ENCODE data around the gene SPDYE2B.
"Not testable (repeated sequence)": the region's sequence is repeated elsewhere in the genome, so short reads cannot be mapped to it uniquely, and the experiment has no call there.

The SPDYE2B gene

DNA sequence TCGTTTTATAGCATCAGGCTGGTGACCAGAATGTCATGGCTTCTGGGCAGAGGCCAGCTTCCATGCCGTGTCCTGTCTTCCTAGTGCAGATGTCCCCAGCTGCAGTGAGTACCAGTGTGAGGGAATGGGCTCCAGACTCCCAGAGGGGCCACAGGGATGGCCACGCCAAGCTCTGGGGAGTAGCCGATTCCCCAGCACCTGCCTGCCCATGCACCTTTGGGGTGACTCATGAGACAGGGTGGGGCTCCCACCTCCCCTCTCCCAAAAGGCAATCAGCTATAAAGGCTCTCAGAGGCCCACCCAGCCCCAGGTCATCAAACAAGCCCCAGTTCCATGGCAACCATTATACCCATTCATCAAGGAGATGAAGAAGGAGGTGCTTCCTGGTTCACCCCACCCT lies at the start of gene SPDYE2B:
TSS of gene SPDYE2B (plus strand) at position 396 of the 400 bp plus-strand sequence. CDS start 2,030 bp downstream, outside the sequence.
- not testable (repeated sequence) for H3K9ac ChIP-seq (ENCODE audit: low read length); H3K9me3 ChIP-seq (ENCODE audit: control insufficient read depth, insufficient read depth, low read depth, low read length); H3K36me3 ChIP-seq (ENCODE audit: control insufficient read depth, insufficient read depth, low read length); H3K27me3 ChIP-seq (ENCODE audit: control insufficient read depth, insufficient read depth, low read length); H3K4me3 ChIP-seq (ENCODE audit: low read depth, low read length); H3K27ac ChIP-seq (ENCODE audit: low read depth, low read length); H3K4me1 ChIP-seq (ENCODE audit: control insufficient read depth, insufficient read depth, low read length)

- not testable (repeated sequence) for H3K27ac ChIP-seq (ENCODE audit: low read depth, low read length); H3K4me3 ChIP-seq (ENCODE audit: low read depth, low read length); H3K27me3 ChIP-seq (ENCODE audit: control insufficient read depth, insufficient read depth, low read length); H3K36me3 ChIP-seq (ENCODE audit: control insufficient read depth, insufficient read depth, low read length); H3K9ac ChIP-seq (ENCODE audit: low read length); H3K9me3 ChIP-seq (ENCODE audit: control insufficient read depth, insufficient read depth, low read depth, low read length); H3K4me1 ChIP-seq (ENCODE audit: control insufficient read depth, insufficient read depth, low read length)
These were observed 47.8 kb upstream of the SPDYE2B start for GRCh38 chr7:102602317-102602716.

DNA sequence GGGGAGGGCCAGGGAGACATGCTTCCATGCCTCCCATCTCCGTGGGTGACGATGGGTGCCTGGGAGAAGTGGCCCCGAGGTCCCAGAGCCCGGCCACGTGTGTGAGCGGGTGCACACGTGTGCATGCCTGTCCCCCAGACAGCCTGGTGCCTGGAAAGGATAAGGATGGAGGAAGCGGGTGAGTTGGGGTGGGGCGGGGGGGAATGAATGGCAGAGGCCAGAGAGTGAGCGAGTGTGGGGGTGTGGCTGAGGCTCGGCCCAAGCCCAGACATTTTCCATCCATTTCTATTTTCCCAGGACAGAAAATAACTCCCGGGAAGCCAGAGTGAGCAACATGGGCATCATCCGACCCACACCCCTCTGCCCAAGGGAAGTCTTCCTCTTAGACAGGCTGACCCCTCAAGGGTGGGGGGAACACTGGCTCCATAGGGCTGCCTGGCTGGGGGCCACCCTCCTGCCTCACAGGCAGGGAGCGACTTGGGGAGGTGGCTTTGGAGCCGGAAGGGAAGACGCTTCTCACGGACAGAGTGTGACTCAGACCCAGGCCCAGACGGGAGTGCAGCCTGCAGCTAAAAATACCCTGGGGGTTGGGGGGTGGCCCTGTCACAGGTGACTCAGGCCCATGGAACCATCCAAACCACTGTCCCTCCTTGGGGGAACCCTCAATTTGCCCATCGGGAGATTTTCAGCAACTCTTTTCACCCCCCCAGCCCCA lies 45.5 kb upstream of the SPDYE2B start:
- not testable (repeated sequence) for H3K36me3 ChIP-seq (ENCODE audit: control insufficient read depth, insufficient read depth, low read length); H3K27ac ChIP-seq (ENCODE audit: low read depth, low read length); H3K4me1 ChIP-seq (ENCODE audit: control insufficient read depth, insufficient read depth, low read length); H3K27me3 ChIP-seq (ENCODE audit: control insufficient read depth, insufficient read depth, low read length); H3K9me3 ChIP-seq (ENCODE audit: control insufficient read depth, insufficient read depth, low read depth, low read length); H3K4me3 ChIP-seq (ENCODE audit: low read depth, low read length); H3K9ac ChIP-seq (ENCODE audit: low read length)

DNA sequence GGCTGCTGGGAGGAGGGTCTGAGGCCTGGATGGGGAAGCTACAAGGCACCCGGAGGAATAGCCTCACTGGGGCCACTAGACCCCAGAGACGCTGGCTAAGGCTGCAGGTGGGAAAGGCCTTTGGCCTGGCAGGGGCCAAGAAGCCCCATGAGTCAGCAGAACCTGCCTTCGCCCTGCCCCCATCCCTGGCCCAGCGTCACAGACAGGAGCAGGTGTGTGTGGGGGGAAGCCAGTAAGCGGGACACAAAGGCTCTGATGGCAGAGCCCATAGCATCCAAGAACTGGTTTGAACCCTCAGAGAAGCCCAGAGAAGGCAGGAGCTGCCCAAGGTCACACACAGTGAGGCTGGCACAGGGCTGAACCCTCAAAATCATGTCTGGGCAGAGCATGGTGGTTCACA lies 43.3 kb upstream of the SPDYE2B start:
- H3K27me3 ChIP-seq (ENCODE audit: control insufficient read depth, insufficient read depth, low read length); H3K4me1 ChIP-seq (ENCODE audit: control insufficient read depth, insufficient read depth, low read length); H3K9ac ChIP-seq (ENCODE audit: low read length): not testable (repeated sequence)

DNA sequence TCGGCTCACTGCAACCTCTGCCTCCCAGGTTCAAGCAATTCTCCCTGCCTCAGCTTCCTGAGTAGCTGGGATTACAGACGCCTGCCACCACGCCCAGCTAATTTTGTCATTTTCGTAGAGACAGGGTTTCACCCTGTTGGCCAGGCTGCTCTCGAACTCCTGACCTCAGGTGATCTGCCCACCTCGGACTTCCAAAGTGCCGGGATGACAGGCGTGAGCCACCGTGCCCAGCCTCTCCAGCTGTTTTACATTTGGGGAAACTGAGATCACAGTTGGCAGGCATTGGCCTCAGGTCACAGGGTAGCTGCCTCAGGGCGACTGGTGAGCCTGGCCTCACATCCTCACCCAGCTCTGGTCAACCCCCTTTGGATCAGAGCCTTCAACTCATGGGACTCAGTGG lies 40.4 kb upstream of the SPDYE2B start:
- not testable (repeated sequence) for H3K4me1 ChIP-seq (ENCODE audit: control insufficient read depth, insufficient read depth, low read length); H3K9ac ChIP-seq (ENCODE audit: low read length); H3K27ac ChIP-seq (ENCODE audit: low read depth, low read length); H3K27me3 ChIP-seq (ENCODE audit: control insufficient read depth, insufficient read depth, low read length); H3K4me3 ChIP-seq (ENCODE audit: low read depth, low read length); H3K36me3 ChIP-seq (ENCODE audit: control insufficient read depth, insufficient read depth, low read length); H3K9me3 ChIP-seq (ENCODE audit: control insufficient read depth, insufficient read depth, low read depth, low read length)

More for the DNA sequence above, 43.3 kb upstream of the SPDYE2B start:
- not testable (repeated sequence) for H3K9me3 ChIP-seq (ENCODE audit: control insufficient read depth, insufficient read depth, low read depth, low read length); H3K27ac ChIP-seq (ENCODE audit: low read depth, low read length); H3K4me3 ChIP-seq (ENCODE audit: low read depth, low read length); H3K36me3 ChIP-seq (ENCODE audit: control insufficient read depth, insufficient read depth, low read length)

DNA sequence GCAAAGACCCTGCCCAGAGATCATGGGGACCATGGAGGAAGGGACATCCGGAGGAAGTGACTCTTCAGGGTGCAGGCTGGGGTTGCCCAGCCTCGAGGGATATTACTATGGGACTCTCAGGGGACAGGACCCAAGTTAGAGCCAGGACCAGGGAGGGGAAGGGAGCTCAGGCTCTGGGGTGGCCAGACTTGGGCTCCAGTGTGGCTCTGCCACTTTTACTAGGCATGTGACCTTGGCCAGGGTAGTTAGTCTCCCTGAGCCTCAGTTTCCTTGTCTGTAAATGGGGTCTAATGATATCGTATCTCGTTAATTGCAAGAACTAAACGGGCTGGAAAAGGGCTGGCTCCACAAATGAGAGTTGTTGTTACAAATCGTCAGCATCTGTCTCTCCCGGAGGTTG lies 39.7 kb upstream of the SPDYE2B start:
- not testable (repeated sequence) for H3K27ac ChIP-seq (ENCODE audit: low read depth, low read length); H3K27me3 ChIP-seq (ENCODE audit: control insufficient read depth, insufficient read depth, low read length); H3K36me3 ChIP-seq (ENCODE audit: control insufficient read depth, insufficient read depth, low read length); H3K4me3 ChIP-seq (ENCODE audit: low read depth, low read length); H3K9me3 ChIP-seq (ENCODE audit: control insufficient read depth, insufficient read depth, low read depth, low read length); H3K9ac ChIP-seq (ENCODE audit: low read length); H3K4me1 ChIP-seq (ENCODE audit: control insufficient read depth, insufficient read depth, low read length)

- not testable (repeated sequence) for H3K27ac ChIP-seq (ENCODE audit: low read depth, low read length); H3K9ac ChIP-seq (ENCODE audit: low read length); H3K9me3 ChIP-seq (ENCODE audit: control insufficient read depth, insufficient read depth, low read depth, low read length); H3K4me1 ChIP-seq (ENCODE audit: control insufficient read depth, insufficient read depth, low read length); H3K27me3 ChIP-seq (ENCODE audit: control insufficient read depth, insufficient read depth, low read length); H3K4me3 ChIP-seq (ENCODE audit: low read depth, low read length); H3K36me3 ChIP-seq (ENCODE audit: control insufficient read depth, insufficient read depth, low read length)
These were observed 39.0 kb upstream of the SPDYE2B start for GRCh38 chr7:102611013-102611674.

DNA sequence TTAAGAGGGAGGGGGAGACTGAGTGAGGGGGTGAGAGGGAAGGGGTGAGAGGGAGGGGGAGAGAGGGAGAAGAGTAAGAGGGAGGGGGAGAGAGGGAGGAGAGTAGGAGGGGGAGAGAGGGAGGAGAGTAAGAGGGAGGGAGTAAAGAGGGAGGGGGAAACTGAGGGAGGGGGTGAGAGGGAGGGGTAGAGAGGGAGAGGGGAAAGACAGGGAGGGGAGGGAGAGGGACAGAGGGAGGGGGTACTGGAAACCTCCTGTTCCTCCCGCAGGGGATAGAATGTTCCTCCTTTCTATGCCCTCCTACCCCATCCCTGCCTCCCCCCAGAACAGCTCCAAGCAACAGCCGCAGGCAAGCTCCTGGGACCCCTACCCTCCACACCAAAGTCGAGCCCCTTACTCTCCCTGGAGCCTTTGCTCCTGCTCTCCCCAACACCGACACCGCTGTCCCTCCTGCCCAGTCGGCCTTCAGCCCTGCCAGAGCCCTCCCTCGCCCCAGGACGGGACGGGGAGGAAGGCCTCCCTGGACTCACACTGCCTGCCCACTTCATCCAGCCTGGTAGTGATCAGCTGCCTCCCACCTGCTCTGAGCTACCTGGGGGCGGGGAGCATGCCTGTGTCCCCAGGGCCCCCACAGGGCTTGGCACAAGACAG lies 38.3 kb upstream of the SPDYE2B start:
- not testable (repeated sequence) for H3K4me3 ChIP-seq (ENCODE audit: low read depth, low read length); H3K36me3 ChIP-seq (ENCODE audit: control insufficient read depth, insufficient read depth, low read length); H3K9ac ChIP-seq (ENCODE audit: low read length); H3K4me1 ChIP-seq (ENCODE audit: control insufficient read depth, insufficient read depth, low read length); H3K27me3 ChIP-seq (ENCODE audit: control insufficient read depth, insufficient read depth, low read length); H3K9me3 ChIP-seq (ENCODE audit: control insufficient read depth, insufficient read depth, low read depth, low read length); H3K27ac ChIP-seq (ENCODE audit: low read depth, low read length)

DNA sequence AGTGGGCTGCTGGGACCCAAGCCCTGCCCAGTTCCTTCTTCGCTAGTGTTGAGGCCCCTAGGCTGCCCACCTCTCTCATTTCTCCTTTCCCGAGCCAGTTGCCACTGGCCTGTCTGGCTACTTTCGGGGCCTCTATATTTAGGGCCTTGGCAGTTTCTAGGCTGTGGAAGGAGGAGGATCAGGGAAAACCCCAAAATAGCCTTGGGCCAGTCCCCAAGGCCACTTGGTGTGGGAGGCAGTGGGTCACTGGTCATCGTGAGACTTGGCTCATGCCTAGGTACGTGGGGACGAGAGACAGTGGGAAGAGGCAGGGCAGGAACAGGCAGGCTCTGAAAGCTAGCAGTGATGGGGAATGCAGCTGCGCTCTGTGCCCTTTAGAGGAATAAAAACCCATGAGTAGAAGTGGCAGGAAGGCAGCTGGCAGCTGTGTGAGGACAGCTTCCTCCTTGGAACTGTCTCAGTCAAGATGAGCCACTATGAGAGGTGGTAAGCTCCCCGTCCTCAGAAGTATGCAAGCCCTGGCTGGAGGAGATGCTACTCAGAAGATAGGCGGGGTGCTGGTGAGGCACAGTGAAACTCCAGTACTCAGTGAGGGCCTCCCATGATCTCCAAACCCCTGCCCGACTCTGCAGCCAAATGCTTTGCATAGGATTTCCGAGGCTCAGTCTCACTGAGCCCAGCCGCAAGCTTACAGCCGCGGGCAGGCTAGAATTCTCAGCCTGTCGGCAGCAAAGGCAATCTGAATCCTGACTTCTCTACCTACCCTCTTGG lies 36.4 kb upstream of the SPDYE2B start:
- not testable (repeated sequence) for H3K4me1 ChIP-seq (ENCODE audit: control insufficient read depth, insufficient read depth, low read length); H3K9me3 ChIP-seq (ENCODE audit: control insufficient read depth, insufficient read depth, low read depth, low read length); H3K9ac ChIP-seq (ENCODE audit: low read length); H3K36me3 ChIP-seq (ENCODE audit: control insufficient read depth, insufficient read depth, low read length); H3K4me3 ChIP-seq (ENCODE audit: low read depth, low read length); H3K27ac ChIP-seq (ENCODE audit: low read depth, low read length); H3K27me3 ChIP-seq (ENCODE audit: control insufficient read depth, insufficient read depth, low read length)

DNA sequence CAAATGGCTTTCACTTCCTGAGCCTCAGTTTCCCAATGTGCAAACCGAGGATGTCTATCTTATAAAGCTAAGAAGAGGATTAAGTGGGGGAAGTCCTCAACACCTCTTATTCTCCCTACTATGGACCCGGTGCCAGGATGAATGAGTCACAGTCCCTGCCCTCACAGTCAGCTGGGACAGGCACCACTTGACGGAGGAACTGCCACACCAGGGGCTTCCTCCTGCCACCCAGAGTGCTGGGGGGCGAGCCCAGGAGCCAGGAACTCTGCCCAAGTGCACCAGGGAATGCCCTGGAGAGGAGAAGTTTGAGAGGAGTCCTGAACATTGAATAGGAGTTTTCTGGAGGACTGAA lies 35.8 kb upstream of the SPDYE2B start:
- not testable (repeated sequence) for H3K4me1 ChIP-seq (ENCODE audit: control insufficient read depth, insufficient read depth, low read length); H3K27me3 ChIP-seq (ENCODE audit: control insufficient read depth, insufficient read depth, low read length); H3K9me3 ChIP-seq (ENCODE audit: control insufficient read depth, insufficient read depth, low read depth, low read length); H3K36me3 ChIP-seq (ENCODE audit: control insufficient read depth, insufficient read depth, low read length); H3K4me3 ChIP-seq (ENCODE audit: low read depth, low read length); H3K9ac ChIP-seq (ENCODE audit: low read length); H3K27ac ChIP-seq (ENCODE audit: low read depth, low read length)

GRCh38 chr7:102614873-102615272 lies 35.2 kb upstream of the SPDYE2B start:
- H3K4me1 ChIP-seq (ENCODE audit: control insufficient read depth, insufficient read depth, low read length); H3K9me3 ChIP-seq (ENCODE audit: control insufficient read depth, insufficient read depth, low read depth, low read length); H3K9ac ChIP-seq (ENCODE audit: low read length); H3K27me3 ChIP-seq (ENCODE audit: control insufficient read depth, insufficient read depth, low read length); H3K4me3 ChIP-seq (ENCODE audit: low read depth, low read length); H3K27ac ChIP-seq (ENCODE audit: low read depth, low read length); H3K36me3 ChIP-seq (ENCODE audit: control insufficient read depth, insufficient read depth, low read length): not testable (repeated sequence)

All from HUES6 (cell line).